SKM-1 treated with dmso at 0.1 percent for 144 hours (cell line): ENCODE data around the gene FAM168A.

Experiments used
- DNase-seq: peaks from one replicate; lab custom pipeline; 2025; ENCODE audit not compliant: unreplicated experiment; lab: John Stamatoyannopoulos, UW

FAM168A gene

GRCh38 chr11:73597956-73598718 is at the start of gene FAM168A:
Gene FAM168A (minus strand): TSS chr11:73598112. CDS start chr11:73468474, 129,638 bp downstream.
- peak; percentile 95 for DNase-seq

- no peak for DNase-seq
Measured at GRCh38 chr11:73647459-73648100, 49.7 kb upstream of the FAM168A start.

- no peak for DNase-seq
Measured at GRCh38 chr11:73645972-73646631, 48.2 kb upstream of the FAM168A start, which contains the start of gene PLEKHB1. Gene PLEKHB1 (plus strand): TSS chr11:73646581. CDS start chr11:73646609, 28 bp downstream.

GRCh38 chr11:73645121-73645969 is 47.4 kb upstream of the FAM168A start:
- DNase-seq: peak; percentile 25

- DNase-seq: no peak
Measured at GRCh38 chr11:73641668-73642067, 43.8 kb upstream of the FAM168A start.

GRCh38 chr11:73640592-73640991 is 42.7 kb upstream of the FAM168A start:
- no peak for DNase-seq

- no peak for DNase-seq
Measured at GRCh38 chr11:73637012-73637411, 39.1 kb upstream of the FAM168A start.

- no peak for DNase-seq
Measured at GRCh38 chr11:73636249-73636648, 38.3 kb upstream of the FAM168A start.

- DNase-seq: no peak
Measured at GRCh38 chr11:73635721-73636120, 37.8 kb upstream of the FAM168A start.

- DNase-seq: no peak
Measured at GRCh38 chr11:73633999-73634398, 36.1 kb upstream of the FAM168A start.

- no peak for DNase-seq
Measured at GRCh38 chr11:73632996-73633395, 35.1 kb upstream of the FAM168A start.

GRCh38 chr11:73629907-73630306 is 32.0 kb upstream of the FAM168A start:
- no peak for DNase-seq

GRCh38 chr11:73625696-73626318 is 27.9 kb upstream of the FAM168A start:
- peak; percentile 69 for DNase-seq

GRCh38 chr11:73623686-73624085 is 25.8 kb upstream of the FAM168A start:
- peak; percentile 89 for DNase-seq

GRCh38 chr11:73622926-73623593 is 25.1 kb upstream of the FAM168A start:
- DNase-seq: no peak

GRCh38 chr11:73614591-73614990 is 16.7 kb upstream of the FAM168A start:
- DNase-seq: no peak

GRCh38 chr11:73612601-73613140 is 14.8 kb upstream of the FAM168A start:
- DNase-seq: no peak

GRCh38 chr11:73598719-73599379 is 937 bp upstream of the FAM168A start:
- no peak for DNase-seq

GRCh38 chr11:73597336-73597955 is 466 bp downstream of the FAM168A start:
- DNase-seq: no peak
